Retinal pigment epithelial cell (primary cell): ENCODE results near the gene EFL1.

Source experiments
- DNase-seq: peaks from one replicate; pipeline ENCODE4 v3.0.0-alpha.2; 2010; ENCODE audit warnings: low read depth
- H3K4me3 ChIP-seq: 2 replicates; pipeline ENCODE4 v1.5.1; 2011; ENCODE audit warnings: mild to moderate bottlenecking, low read length, control low read depth, moderate library complexity
- CTCF ChIP-seq: conservative IDR thresholded peaks from 2 replicates; pipeline ENCODE4 v1.5.1; 2011; ENCODE audit warnings: low read depth, low read length, control low read depth, inconsistent platforms

EFL1 gene

GRCh38 chr15:82178061-82178460, 84.5 kb downstream of the EFL1 start:
- H3K4me3 ChIP-seq = no peak overlapping the region
- no peak for TF ChIP-seq CTCF
- no peak for DNase-seq

GRCh38 chr15:82177291-82178010, 85.1 kb downstream of the EFL1 start:
- TF ChIP-seq CTCF = no peak
- H3K4me3 ChIP-seq = no peak overlapping the region
- DNase-seq = no peak

- no peak overlapping the region for H3K4me3 ChIP-seq
- DNase-seq = no peak
- no peak for TF ChIP-seq CTCF
These were observed 86.0 kb downstream of the EFL1 start for GRCh38 chr15:82176542-82176941.

GRCh38 chr15:82174471-82175235, 87.9 kb downstream of the EFL1 start:
- no peak for TF ChIP-seq CTCF
- H3K4me3 ChIP-seq = no peak overlapping the region
- no peak for DNase-seq

- no peak for TF ChIP-seq CTCF
- no peak overlapping the region for H3K4me3 ChIP-seq
- no peak for DNase-seq
These were observed 89.4 kb downstream of the EFL1 start for GRCh38 chr15:82173108-82173507.

GRCh38 chr15:82172506-82172905, 90.0 kb downstream of the EFL1 start:
- DNase-seq = no peak
- TF ChIP-seq CTCF = no peak

GRCh38 chr15:82168757-82169156, 93.8 kb downstream of the EFL1 start:
- TF ChIP-seq CTCF = no peak
- DNase-seq = no peak
- no peak overlapping the region for H3K4me3 ChIP-seq

More at GRCh38 chr15:82172506-82172905, 90.0 kb downstream of the EFL1 start:
- H3K4me3 ChIP-seq = no peak overlapping the region
